A673 (cell line): ENCODE data around the gene CALCOCO2.

Experiments used
- CTCF ChIP-seq: fragments of 300-800, 200-600 bp; sonication (generic); conservative IDR thresholded peaks from 2 replicates; pipeline ENCODE4 v1.5.1; 2017; ENCODE audit warnings: low read depth, mild to moderate bottlenecking, antibody characterized with exemption, low read length, moderate library complexity, mixed read lengths
- EZH2 ChIP-seq: fragments of 200-600 bp; sonication (generic); IDR thresholded peaks from 2 replicates; pipeline ENCODE4 v1.6.1; 2017; ENCODE audit warnings: borderline replicate concordance, low read depth, mild to moderate bottlenecking, mixed read lengths, antibody characterized with exemption, low read length; ENCODE audit not compliant: poor library complexity, severe bottlenecking

GRCh38 chr17:48873696-48874443, 43.0 kb downstream of the CALCOCO2 start:
- TF ChIP-seq EZH2 (no peak), CTCF (no peak)
